Tibial nerve (tissue), 4 donors: ENCODE data around the gene CHRDL2.

ENCODE experiments used
- CTCF ChIP-seq, 5 experiments: fragments of 200-600 bp in 3 of 5; fragments of 450-650 bp in 2 of 5; sonication (generic) in 3 of 5; IDR thresholded peaks; one replicate each; pipeline ENCODE4 v1.5.1; 2016 to 2019; ENCODE audit warnings: antibody characterized with exemption in 5 of 5, mild to moderate bottlenecking in 3 of 5, moderate library complexity in 2 of 5
- EP300 ChIP-seq, 2 donors: sonication (generic); formaldehyde crosslinking; IDR thresholded peaks; one replicate each; pipeline ENCODE4 v1.6.1; 2017; ENCODE audit warnings: antibody characterized with exemption in 2 of 2, mild to moderate bottlenecking in 1 of 2
- POLR2A ChIP-seq, 2 donors: fragments of 450-650 bp; IDR thresholded peaks; one replicate each; pipeline ENCODE4 v1.6.1; 2017; ENCODE audit warnings: antibody characterized with exemption in 2 of 2, mild to moderate bottlenecking in 2 of 2, moderate library complexity in 2 of 2

GRCh38 chr11:74742070-74742469 is 10.8 kb upstream of the CHRDL2 start:
- TF ChIP-seq CTCF (IDR thresholded peaks at IDR 0.05), result no peak
- no peak for TF ChIP-seq POLR2A (IDR thresholded peaks at IDR 0.05)
- no peak for TF ChIP-seq EP300 (IDR thresholded peaks at IDR 0.05)
